Activated T-cell treated with anti-CD3 and anti-CD28 coated beads, Interleukin-2, amount 50 U/mL, for 24 hours (primary cell): Measurements from ENCODE around the gene RHOBTB3.

Source experiments
- DNase-seq: peaks from one replicate; pipeline ENCODE4 v3.0.0-alpha.2; 2020
- H3K27ac Mint-ChIP-seq: 2 replicates; pipeline ENCODE4 v1.8.0; 2020; ENCODE audit warnings: mild to moderate bottlenecking, mixed read lengths
- H3K27me3 Mint-ChIP-seq: 2 replicates; pipeline ENCODE4 v1.8.0; 2020; ENCODE audit warnings: mixed read lengths
- H3K36me3 Mint-ChIP-seq: 2 replicates; pipeline ENCODE4 v1.8.0; 2020; ENCODE audit warnings: low read depth, mixed read lengths
- H3K4me1 Mint-ChIP-seq: 2 replicates; pipeline ENCODE4 v1.8.0; 2020; ENCODE audit warnings: low read depth, mixed read lengths
- H3K4me3 Mint-ChIP-seq: 2 replicates; pipeline ENCODE4 v1.8.0; 2020; ENCODE audit warnings: mild to moderate bottlenecking, moderate library complexity, mixed read lengths
- H3K9me3 Mint-ChIP-seq: 2 replicates; pipeline ENCODE4 v1.8.0; 2020; ENCODE audit warnings: mixed read lengths

The RHOBTB3 gene

GRCh38 chr5:95733107-95733665 lies 2.0 kb downstream of the RHOBTB3 start:
- H3K27me3 Mint-ChIP-seq: peaks cover 58% of the 10 kb centered on the region

GRCh38 chr5:95734187-95734586 lies 3.1 kb downstream of the RHOBTB3 start:
- Mint-ChIP-seq H3K9me3 (no peaks in the 10 kb centered on the region), H3K4me3 (no peak overlapping the region), H3K27ac (no peak overlapping the region), H3K4me1 (peaks cover 37% of the 10 kb centered on the region), H3K27me3 (peaks cover 58% of the 10 kb centered on the region), H3K36me3 (no peaks in the 10 kb centered on the region)
- DNase-seq: no peak

More at GRCh38 chr5:95733107-95733665, 2.0 kb downstream of the RHOBTB3 start:
- H3K36me3 Mint-ChIP-seq: no peaks in the 10 kb centered on the region
- peak overlapping the region; percentile 44 for H3K4me3 Mint-ChIP-seq
- H3K9me3 Mint-ChIP-seq: no peaks in the 10 kb centered on the region
- peaks cover 47% of the 10 kb centered on the region for H3K4me1 Mint-ChIP-seq
- no peak overlapping the region for H3K27ac Mint-ChIP-seq
- DNase-seq: no peak

GRCh38 chr5:95734906-95735305 lies 3.8 kb downstream of the RHOBTB3 start:
- peaks cover 2% of the 10 kb centered on the region for H3K9me3 Mint-ChIP-seq
- H3K27ac Mint-ChIP-seq: no peak overlapping the region
- no peak overlapping the region for H3K4me3 Mint-ChIP-seq
- peaks cover 35% of the 10 kb centered on the region for H3K4me1 Mint-ChIP-seq
- DNase-seq: no peak
- peaks cover 4% of the 10 kb centered on the region for H3K36me3 Mint-ChIP-seq
- peaks cover 52% of the 10 kb centered on the region for H3K27me3 Mint-ChIP-seq

- H3K9me3 Mint-ChIP-seq: peaks cover 2% of the 10 kb centered on the region
- H3K27me3 Mint-ChIP-seq: peaks cover 47% of the 10 kb centered on the region
- H3K36me3 Mint-ChIP-seq: peaks cover 7% of the 10 kb centered on the region
- H3K4me3 Mint-ChIP-seq: no peak overlapping the region
- H3K4me1 Mint-ChIP-seq: peaks cover 34% of the 10 kb centered on the region
- no peak for DNase-seq
- no peak overlapping the region for H3K27ac Mint-ChIP-seq
These were observed 4.3 kb downstream of the RHOBTB3 start for GRCh38 chr5:95735406-95735805.

- Mint-ChIP-seq H3K4me1 (peaks cover 16% of the 10 kb centered on the region), H3K9me3 (peaks cover 2% of the 10 kb centered on the region), H3K27me3 (peaks cover 27% of the 10 kb centered on the region), H3K4me3 (no peak overlapping the region), H3K36me3 (peaks cover 7% of the 10 kb centered on the region), H3K27ac (no peak overlapping the region)
- no peak for DNase-seq
These were observed 6.9 kb downstream of the RHOBTB3 start for GRCh38 chr5:95738072-95738471.

- H3K27ac Mint-ChIP-seq: no peak overlapping the region
- H3K36me3 Mint-ChIP-seq: peaks cover 7% of the 10 kb centered on the region
- H3K4me3 Mint-ChIP-seq: no peak overlapping the region
- H3K9me3 Mint-ChIP-seq: peaks cover 2% of the 10 kb centered on the region
- peaks cover 19% of the 10 kb centered on the region for H3K27me3 Mint-ChIP-seq
- peaks cover 16% of the 10 kb centered on the region for H3K4me1 Mint-ChIP-seq
- no peak for DNase-seq
These were observed 7.7 kb downstream of the RHOBTB3 start for GRCh38 chr5:95738834-95739233.

GRCh38 chr5:95739857-95740256 lies 8.7 kb downstream of the RHOBTB3 start:
- H3K36me3 Mint-ChIP-seq: peaks cover 7% of the 10 kb centered on the region
- DNase-seq: no peak
- H3K27ac Mint-ChIP-seq: no peak overlapping the region
- no peak overlapping the region for H3K4me3 Mint-ChIP-seq
- H3K27me3 Mint-ChIP-seq: peaks cover 12% of the 10 kb centered on the region
- peaks cover 2% of the 10 kb centered on the region for H3K9me3 Mint-ChIP-seq
- H3K4me1 Mint-ChIP-seq: peaks cover 14% of the 10 kb centered on the region

GRCh38 chr5:95741458-95741857 lies 10.3 kb downstream of the RHOBTB3 start:
- peaks cover 7% of the 10 kb centered on the region for H3K36me3 Mint-ChIP-seq
- H3K9me3 Mint-ChIP-seq: peaks cover 2% of the 10 kb centered on the region
- H3K4me1 Mint-ChIP-seq: peaks cover 15% of the 10 kb centered on the region
- no peak overlapping the region for H3K27ac Mint-ChIP-seq
- no peak overlapping the region for H3K4me3 Mint-ChIP-seq
- H3K27me3 Mint-ChIP-seq: peaks cover 6% of the 10 kb centered on the region
- no peak for DNase-seq

- no peak overlapping the region for H3K4me3 Mint-ChIP-seq
- peaks cover under 1% of the 10 kb centered on the region for H3K27me3 Mint-ChIP-seq
- no peak overlapping the region for H3K27ac Mint-ChIP-seq
- H3K9me3 Mint-ChIP-seq: peaks cover 2% of the 10 kb centered on the region
- H3K4me1 Mint-ChIP-seq: peaks cover 24% of the 10 kb centered on the region
- no peak for DNase-seq
- H3K36me3 Mint-ChIP-seq: peaks cover 7% of the 10 kb centered on the region
These were observed 12.1 kb downstream of the RHOBTB3 start for GRCh38 chr5:95743232-95743631.

- H3K27me3 Mint-ChIP-seq: no peaks in the 10 kb centered on the region
- peaks cover 2% of the 10 kb centered on the region for H3K9me3 Mint-ChIP-seq
- peaks cover 7% of the 10 kb centered on the region for H3K36me3 Mint-ChIP-seq
- peaks cover 24% of the 10 kb centered on the region for H3K4me1 Mint-ChIP-seq
- no peak for DNase-seq
- no peak overlapping the region for H3K4me3 Mint-ChIP-seq
- H3K27ac Mint-ChIP-seq: no peak overlapping the region
These were observed 12.7 kb downstream of the RHOBTB3 start for GRCh38 chr5:95743877-95744276.

- DNase-seq: no peak
- no peak overlapping the region for H3K27ac Mint-ChIP-seq
These were observed 15.1 kb downstream of the RHOBTB3 start for GRCh38 chr5:95746194-95746593.

GRCh38 chr5:95746722-95747679 lies 15.9 kb downstream of the RHOBTB3 start:
- Mint-ChIP-seq H3K27me3 (no peaks in the 10 kb centered on the region), H3K9me3 (no peaks in the 10 kb centered on the region), H3K4me3 (no peak overlapping the region), H3K27ac (no peak overlapping the region), H3K36me3 (no peaks in the 10 kb centered on the region), H3K4me1 (peaks cover 16% of the 10 kb centered on the region)
- no peak for DNase-seq

More at GRCh38 chr5:95746194-95746593, 15.1 kb downstream of the RHOBTB3 start:
- Mint-ChIP-seq H3K36me3 (no peaks in the 10 kb centered on the region), H3K27me3 (no peaks in the 10 kb centered on the region), H3K4me3 (no peak overlapping the region), H3K9me3 (no peaks in the 10 kb centered on the region), H3K4me1 (peaks cover 16% of the 10 kb centered on the region)

GRCh38 chr5:95748133-95748532 lies 17.0 kb downstream of the RHOBTB3 start:
- Mint-ChIP-seq H3K27ac (no peak overlapping the region), H3K9me3 (no peaks in the 10 kb centered on the region), H3K4me1 (peaks cover 16% of the 10 kb centered on the region), H3K36me3 (no peaks in the 10 kb centered on the region), H3K4me3 (no peak overlapping the region), H3K27me3 (no peaks in the 10 kb centered on the region)
- DNase-seq: no peak

GRCh38 chr5:95754545-95754944 lies 23.4 kb downstream of the RHOBTB3 start:
- no peaks in the 10 kb centered on the region for H3K27me3 Mint-ChIP-seq
- DNase-seq: no peak
- no peaks in the 10 kb centered on the region for H3K9me3 Mint-ChIP-seq
- H3K4me3 Mint-ChIP-seq: no peak overlapping the region
- no peaks in the 10 kb centered on the region for H3K36me3 Mint-ChIP-seq
- peaks cover 7% of the 10 kb centered on the region for H3K4me1 Mint-ChIP-seq
- no peak overlapping the region for H3K27ac Mint-ChIP-seq

- Mint-ChIP-seq H3K36me3 (no peaks in the 10 kb centered on the region), H3K27me3 (no peaks in the 10 kb centered on the region), H3K9me3 (no peaks in the 10 kb centered on the region), H3K27ac (no peak overlapping the region), H3K4me1 (peaks cover 36% of the 10 kb centered on the region), H3K4me3 (no peak overlapping the region)
- DNase-seq: no peak
These were observed 27.9 kb downstream of the RHOBTB3 start for GRCh38 chr5:95759005-95759404.
